HPDE6-E6E7 (cell line): ENCODE data around the gene C10orf67.
"Not testable (repeated sequence)": the region's sequence is repeated elsewhere in the genome, so short reads cannot be mapped to it uniquely, and the experiment has no call there.

Experiments
- DNase-seq: peaks from one replicate; pipeline ENCODE4 v3.0.0; 2011; ENCODE audit warnings: missing footprints; ENCODE audit errors: extremely low spot score

The C10orf67 gene

DNA sequence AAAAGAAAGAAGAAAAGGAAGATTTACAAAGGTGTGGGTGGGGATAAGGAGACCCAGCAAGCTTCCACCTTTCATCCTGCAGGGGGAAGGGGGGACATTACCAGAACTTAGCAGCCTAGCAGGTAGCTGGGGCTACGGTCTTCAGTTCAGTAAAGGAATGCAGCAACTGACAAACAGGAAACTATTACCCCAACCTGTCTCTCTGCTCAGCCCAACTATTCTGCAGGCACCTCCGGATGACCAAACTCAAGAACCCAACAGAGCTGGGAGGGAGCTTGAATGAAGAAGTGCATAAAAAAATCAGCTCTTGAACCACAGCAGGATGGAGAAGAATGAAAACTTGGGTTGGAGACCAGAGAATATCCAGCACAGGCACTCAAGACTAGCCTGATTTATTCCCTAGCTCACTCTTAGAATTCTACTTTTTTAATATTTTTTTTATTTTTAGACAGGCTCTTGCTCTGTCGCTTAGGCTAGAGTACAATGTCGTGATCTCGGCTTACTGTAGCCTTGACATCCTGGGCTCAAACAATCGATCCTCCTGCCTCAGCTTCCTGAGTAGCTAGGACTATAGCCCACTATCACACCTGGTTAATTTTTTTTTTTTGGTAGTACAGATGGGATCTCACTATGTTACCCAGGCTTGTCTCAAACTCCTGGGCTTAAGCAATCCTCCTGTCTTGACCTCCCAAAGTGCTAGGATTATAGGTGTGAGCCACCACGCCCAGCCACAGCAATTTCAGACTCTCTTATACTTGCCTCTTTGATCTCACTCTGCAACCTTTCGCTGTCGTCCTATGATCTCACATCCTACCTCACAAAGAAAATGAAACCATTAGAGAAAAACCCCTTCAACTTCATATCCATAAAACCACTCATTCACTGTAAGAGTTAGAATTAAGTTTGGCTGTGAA lies 18.5 kb upstream of the C10orf67 start:
- no peak for DNase-seq

GRCh38 chr10:23362069-23362830 lies 17.7 kb upstream of the C10orf67 start:
- no peak for DNase-seq

DNA sequence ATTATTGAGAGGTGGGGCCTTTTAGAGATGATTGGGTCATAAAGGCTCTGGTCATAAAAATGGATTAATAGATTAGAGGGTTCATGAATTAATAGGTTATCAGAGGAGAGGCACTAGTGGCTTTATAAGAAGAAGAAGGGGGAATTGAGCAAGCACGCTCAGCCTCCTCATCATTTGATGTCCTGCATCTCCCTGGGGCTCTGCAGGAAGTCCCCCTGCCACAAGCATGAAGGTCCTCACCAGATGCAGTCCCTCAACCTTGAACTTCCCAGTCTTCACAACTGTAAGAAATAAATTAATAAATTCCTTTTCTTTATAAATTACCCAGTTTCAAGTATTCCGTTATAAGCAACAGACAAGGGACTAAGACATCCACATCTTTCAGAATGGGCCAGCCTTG lies 17.1 kb upstream of the C10orf67 start:
- DNase-seq = no peak

GRCh38 chr10:23359692-23360380 lies 15.2 kb upstream of the C10orf67 start:
- no peak for DNase-seq

- DNase-seq = no peak
Measured at GRCh38 chr10:23358357-23358756, 13.8 kb upstream of the C10orf67 start.

GRCh38 chr10:23354630-23355279 lies 10.2 kb upstream of the C10orf67 start:
- DNase-seq = no peak

DNA sequence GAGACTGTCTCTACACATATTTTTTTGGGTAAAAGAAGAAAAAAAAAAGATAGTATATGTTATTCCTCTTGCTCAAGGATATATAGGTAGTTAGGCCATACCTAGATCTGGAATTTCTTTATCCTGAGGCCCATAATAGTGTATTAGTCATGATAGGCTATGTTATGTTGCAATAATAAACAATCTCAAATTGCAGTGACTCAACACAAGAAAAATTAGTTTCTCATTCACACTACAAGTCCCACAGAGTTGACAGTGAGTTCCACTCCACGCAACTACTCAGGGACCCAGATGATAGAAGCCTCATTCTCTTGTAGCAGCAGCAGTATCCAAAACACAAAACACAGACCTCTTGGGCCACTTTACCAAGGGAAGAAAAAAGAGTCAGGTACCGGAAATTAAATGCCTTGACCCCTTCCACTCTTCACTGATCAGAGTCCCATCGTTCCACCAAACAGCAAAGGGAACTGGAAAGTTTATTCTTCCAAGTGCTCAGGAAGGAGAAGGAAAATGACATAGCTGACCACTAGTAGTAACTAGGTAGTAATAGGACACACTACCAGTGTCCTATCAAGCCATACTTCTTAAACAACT lies 7.4 kb upstream of the C10orf67 start:
- DNase-seq = no peak

GRCh38 chr10:23350706-23351105 lies 6.1 kb upstream of the C10orf67 start:
- not testable (repeated sequence) for DNase-seq

GRCh38 chr10:23345861-23346260 lies 1.3 kb upstream of the C10orf67 start:
- no peak for DNase-seq

GRCh38 chr10:23343591-23344240 lies 881 bp downstream of the C10orf67 start:
- no peak for DNase-seq

- DNase-seq = no peak
Measured at GRCh38 chr10:23342213-23342884, 2.2 kb downstream of the C10orf67 start.

- DNase-seq = no peak
Measured at GRCh38 chr10:23341004-23341403, 3.6 kb downstream of the C10orf67 start.

DNA sequence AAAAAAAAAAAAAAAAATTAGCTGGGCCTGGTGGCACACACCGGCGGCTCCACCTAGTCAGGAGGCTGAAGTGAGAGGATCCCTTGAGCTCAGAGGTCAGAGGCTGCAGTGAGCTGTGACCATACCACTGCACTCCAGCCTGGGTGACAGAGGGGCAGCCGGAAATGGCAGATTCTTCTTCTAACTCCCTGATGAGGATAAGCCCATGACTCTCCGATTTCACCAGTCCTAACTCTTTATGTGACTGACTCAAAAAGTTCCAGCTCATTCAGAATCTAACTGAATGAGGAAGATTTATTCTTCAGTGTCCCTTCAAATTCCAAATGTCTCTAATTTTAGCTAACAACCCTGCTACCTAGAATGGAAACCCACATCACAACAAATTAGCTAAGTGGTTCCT lies 4.2 kb downstream of the C10orf67 start:
- DNase-seq = no peak

- no peak for DNase-seq
Measured at GRCh38 chr10:23338886-23339285, 5.7 kb downstream of the C10orf67 start.

GRCh38 chr10:23338155-23338828 lies 6.3 kb downstream of the C10orf67 start:
- no peak for DNase-seq

- DNase-seq = no peak
Measured at GRCh38 chr10:23337616-23338015, 7.0 kb downstream of the C10orf67 start.

DNA sequence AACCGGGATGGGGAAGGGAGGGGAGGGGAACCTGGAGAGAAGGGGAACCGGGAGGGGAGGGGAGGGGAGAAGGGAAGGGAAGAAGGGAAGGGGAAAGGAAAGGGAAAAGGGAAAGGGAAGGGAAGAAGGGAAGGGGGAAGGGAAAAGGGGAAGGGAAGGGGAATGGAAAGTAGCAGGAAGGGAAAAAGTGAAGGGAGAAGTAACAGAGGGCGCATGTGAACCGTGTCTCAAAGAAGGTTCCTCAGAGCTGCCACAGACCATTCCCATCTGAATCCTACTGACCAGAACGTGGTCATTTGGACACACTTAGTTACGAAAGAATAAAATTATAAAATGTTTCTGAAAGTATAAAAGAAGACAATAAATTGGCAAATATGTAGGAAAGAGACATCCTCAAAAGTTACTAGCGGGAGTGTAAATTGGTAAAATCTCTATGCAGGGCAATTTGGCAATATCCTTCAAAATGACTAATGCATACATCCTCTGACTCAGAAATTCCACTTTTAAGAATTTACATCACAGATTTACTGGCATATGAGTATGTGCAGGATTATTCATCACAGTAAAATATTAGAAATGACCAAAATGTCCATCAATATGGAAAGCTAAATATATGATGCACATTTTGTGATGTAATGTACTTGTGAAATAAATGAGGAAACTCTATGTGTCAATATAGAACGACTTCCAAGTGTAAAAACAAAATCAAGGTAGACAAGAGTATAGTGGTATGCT lies 12.9 kb downstream of the C10orf67 start:
- DNase-seq = no peak

DNA sequence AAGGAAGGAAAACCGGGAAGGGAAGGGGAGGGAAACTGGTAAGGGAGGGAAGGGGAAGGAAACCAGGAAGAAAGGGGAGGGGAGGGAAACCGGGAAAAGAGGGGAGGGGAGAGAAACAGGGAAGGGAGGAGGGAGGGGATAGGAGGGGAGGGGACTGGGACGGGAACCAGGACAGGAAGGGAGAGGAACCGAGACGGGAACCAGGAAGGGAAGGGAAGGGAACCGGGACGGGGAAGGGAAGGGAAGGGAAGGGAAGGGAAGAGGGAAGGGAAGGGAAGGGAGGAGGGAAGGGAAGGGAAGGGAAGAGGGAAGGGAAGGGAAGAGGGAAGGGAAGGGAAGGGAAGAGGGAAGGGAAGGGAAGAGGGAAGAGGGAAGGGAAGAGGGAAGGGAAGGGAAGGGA lies 13.6 kb downstream of the C10orf67 start:
- no peak for DNase-seq
